Effector memory CD4-positive, alpha-beta T cell (primary cell): ENCODE results near the gene AKAP8L.

Experiments used
- DNase-seq, 3 donors: peaks; one replicate each; pipeline ENCODE4 v3.0.0-alpha.2; 2020
- H3K27ac ChIP-seq: 2 replicates; pipeline ENCODE4 v1.7.0; 2013; ENCODE audit warnings: mild to moderate bottlenecking, low read length, moderate library complexity; ENCODE audit not compliant: insufficient read depth, poor library complexity, severe bottlenecking
- H3K27me3 ChIP-seq: replicated peaks from 2 replicates; pipeline ENCODE4 v1.7.0; 2013; ENCODE audit warnings: mild to moderate bottlenecking, low read length; ENCODE audit not compliant: insufficient read depth, control insufficient read depth, poor library complexity, severe bottlenecking
- H3K36me3 ChIP-seq: 2 replicates; pipeline ENCODE4 v1.7.0; 2013; ENCODE audit warnings: mild to moderate bottlenecking, low read length, moderate library complexity; ENCODE audit not compliant: control insufficient read depth, insufficient read depth
- H3K4me1 ChIP-seq: 2 replicates; pipeline ENCODE4 v1.7.0; 2013; ENCODE audit warnings: low read length, mild to moderate bottlenecking; ENCODE audit not compliant: control insufficient read depth, insufficient read depth, poor library complexity, severe bottlenecking
- H3K4me3 ChIP-seq: 2 replicates; pipeline ENCODE4 v1.7.0; 2013; ENCODE audit warnings: low read length, low read depth, mild to moderate bottlenecking; ENCODE audit not compliant: insufficient read depth, poor library complexity, severe bottlenecking
- H3K9me3 ChIP-seq: 2 replicates; pipeline ENCODE4 v1.7.0; 2013; ENCODE audit warnings: mild to moderate bottlenecking, low read length, moderate library complexity; ENCODE audit not compliant: control insufficient read depth

Gene AKAP8L

GRCh38 chr19:15456441-15456840, 37.7 kb upstream of the AKAP8L start:
- H3K4me1 ChIP-seq: peaks cover 9% of the 10 kb centered on the region
- no peaks in the 10 kb centered on the region for H3K27me3 ChIP-seq
- no peaks in the 10 kb centered on the region for H3K9me3 ChIP-seq
- peaks cover 89% of the 10 kb centered on the region for H3K36me3 ChIP-seq
- no peak overlapping the region for H3K4me3 ChIP-seq
- no peak for DNase-seq
- no peak overlapping the region for H3K27ac ChIP-seq

DNA sequence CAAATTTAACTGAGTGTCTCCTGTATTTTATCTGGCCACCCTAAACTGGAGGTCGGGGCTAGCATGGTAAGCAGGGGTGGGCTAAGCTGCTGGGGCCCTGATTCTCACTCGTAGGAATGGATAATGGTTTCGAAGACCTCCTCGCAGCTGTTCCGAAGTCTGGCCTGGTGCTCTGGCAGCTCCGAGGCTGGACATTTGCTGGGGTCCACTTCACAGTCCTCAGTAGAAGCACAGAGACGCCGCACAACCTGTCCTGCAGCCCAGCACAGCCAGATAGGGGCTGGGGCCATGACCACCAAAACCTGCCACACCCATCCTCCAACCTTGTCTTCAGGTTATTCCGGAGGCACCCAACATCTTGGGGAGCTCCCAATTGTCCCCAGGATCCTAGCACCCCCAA, 37.2 kb upstream of the AKAP8L start:
- Histone ChIP-seq H3K36me3 (peaks cover 86% of the 10 kb centered on the region), H3K9me3 (no peaks in the 10 kb centered on the region), H3K4me1 (peaks cover 5% of the 10 kb centered on the region), H3K27ac (no peak overlapping the region), H3K4me3 (no peak overlapping the region), H3K27me3 (no peaks in the 10 kb centered on the region)
- DNase-seq: no peak

DNA sequence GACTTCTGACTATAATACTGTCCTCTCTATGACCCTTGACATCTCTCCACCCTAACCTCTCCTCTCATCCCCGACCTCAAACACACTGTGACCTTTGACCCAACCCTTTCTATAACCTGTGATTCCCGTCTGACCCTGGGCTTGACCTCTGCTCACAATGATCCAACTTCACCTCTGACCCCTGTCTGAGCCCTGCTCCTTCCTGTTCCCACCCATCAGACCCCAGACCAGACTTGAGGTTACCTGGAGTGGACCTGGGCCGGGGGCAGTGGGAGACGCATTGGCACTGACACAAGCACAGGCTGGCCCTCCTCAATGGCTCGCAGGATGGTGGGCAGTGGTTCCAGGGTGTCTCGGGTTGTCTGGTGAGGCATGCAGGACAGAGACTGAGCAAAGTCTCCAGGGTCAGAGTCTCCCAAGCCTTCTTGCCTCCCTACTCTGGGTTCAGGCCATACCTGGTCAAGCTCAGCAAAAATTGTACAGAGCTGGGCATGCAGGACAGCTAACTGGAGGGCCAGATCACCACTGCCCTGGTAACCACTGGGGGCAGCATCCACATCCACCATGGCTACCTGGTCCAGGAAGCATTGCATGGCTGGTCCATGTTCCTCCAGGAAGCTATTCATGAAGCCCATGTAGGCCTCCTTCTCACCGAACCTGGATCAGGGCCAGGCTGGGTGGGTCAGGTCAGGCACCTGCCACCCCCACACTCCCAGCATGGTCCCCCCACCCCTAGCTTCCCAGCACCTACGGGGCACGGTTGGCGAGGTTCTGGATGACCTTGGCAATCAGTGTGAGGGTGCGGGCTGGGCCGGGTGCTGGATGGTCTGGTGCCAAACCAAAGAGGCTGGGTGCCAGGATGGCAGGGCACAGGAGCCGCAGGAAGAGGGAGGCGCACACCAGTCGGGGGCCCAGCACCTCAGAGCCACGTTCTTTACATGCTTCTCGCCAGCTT, 35.4 kb upstream of the AKAP8L start:
- H3K9me3 ChIP-seq: no peaks in the 10 kb centered on the region
- H3K4me1 ChIP-seq: peaks cover 2% of the 10 kb centered on the region
- H3K27ac ChIP-seq: no peak overlapping the region
- H3K27me3 ChIP-seq: no peaks in the 10 kb centered on the region
- peaks cover 71% of the 10 kb centered on the region for H3K36me3 ChIP-seq
- no peak for DNase-seq
- H3K4me3 ChIP-seq: no peak overlapping the region

- Histone ChIP-seq H3K4me1 (peaks cover 6% of the 10 kb centered on the region), H3K27ac (no peak overlapping the region), H3K27me3 (no peaks in the 10 kb centered on the region)
These were observed 34.3 kb upstream of the AKAP8L start for GRCh38 chr19:15453091-15453578.

GRCh38 chr19:15452111-15453047, 33.6 kb upstream of the AKAP8L start:
- peaks cover 6% of the 10 kb centered on the region for H3K4me1 ChIP-seq
- no peaks in the 10 kb centered on the region for H3K9me3 ChIP-seq
- no peaks in the 10 kb centered on the region for H3K27me3 ChIP-seq
- H3K4me3 ChIP-seq: no peak overlapping the region
- peaks cover 57% of the 10 kb centered on the region for H3K36me3 ChIP-seq
- peak in 1 of 3 donors; percentile 16 for DNase-seq
- H3K27ac ChIP-seq: no peak overlapping the region

More at GRCh38 chr19:15453091-15453578, 34.3 kb upstream of the AKAP8L start:
- no peak for DNase-seq
- Histone ChIP-seq H3K4me3 (no peak overlapping the region), H3K9me3 (no peaks in the 10 kb centered on the region), H3K36me3 (peaks cover 62% of the 10 kb centered on the region)

DNA sequence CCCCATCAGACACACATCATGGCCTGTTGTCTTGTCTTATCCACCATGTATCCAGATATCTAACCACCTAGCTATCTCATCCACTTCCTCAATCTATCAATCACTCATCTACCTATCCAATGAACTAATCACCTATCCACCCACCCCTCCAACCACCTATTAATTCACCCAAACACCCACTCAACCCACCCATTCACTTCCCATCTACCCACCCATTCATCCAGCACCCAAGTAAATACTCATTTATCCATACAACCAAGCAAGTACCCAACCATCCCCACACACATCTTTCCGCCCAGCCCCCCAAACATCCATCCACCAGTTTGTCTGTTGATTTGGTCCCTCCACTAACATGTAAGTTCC, 31.7 kb upstream of the AKAP8L start:
- Histone ChIP-seq H3K4me3 (no peak overlapping the region), H3K36me3 (peaks cover 41% of the 10 kb centered on the region), H3K27me3 (no peaks in the 10 kb centered on the region), H3K9me3 (no peaks in the 10 kb centered on the region), H3K27ac (peak overlapping the region; percentile 53), H3K4me1 (peaks cover 6% of the 10 kb centered on the region)
- no peak for DNase-seq

DNA sequence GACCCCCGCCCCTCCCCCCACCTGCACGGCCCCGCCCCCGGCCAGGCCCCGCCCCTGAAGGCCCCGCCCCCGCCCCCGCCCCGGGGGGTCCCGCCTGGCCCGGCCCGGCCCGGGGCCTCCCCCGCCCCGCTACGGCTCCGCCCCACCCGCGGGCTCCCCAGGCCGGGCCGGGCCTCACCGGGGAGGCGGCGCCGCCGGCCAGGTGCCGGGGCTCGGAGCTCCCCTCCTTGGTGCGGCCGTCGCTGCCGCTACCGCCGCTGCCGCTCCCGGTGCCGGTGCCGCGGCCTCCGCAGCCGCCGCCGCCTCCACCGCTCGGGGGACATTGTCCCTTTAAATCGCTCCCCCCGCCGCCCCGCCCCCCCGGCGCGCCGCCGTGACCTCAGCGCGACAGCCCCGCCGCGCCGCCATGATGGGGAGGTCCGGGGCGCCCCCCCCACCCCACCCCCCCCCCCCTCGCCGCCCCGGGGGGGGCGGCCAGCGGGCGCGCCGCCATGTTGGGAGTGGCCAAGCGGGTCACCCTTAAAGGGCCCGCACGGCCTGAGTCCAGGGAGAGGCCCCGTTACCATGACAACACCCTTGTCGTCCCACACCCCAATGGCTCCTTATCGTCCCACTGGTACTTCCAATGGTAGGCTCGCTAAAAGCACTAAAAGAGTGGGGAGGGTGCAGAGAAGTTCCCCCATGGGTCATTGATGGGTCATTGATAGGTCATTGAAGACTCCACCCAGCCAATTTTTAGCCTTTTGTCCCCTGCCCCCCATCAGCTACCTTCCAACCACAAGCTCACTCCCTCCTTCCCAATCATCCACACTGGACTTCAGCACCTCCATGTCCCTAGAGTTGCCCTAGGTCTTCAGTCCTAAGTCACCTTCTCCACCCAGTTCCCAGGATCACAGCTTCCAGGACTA, 31.1 kb upstream of the AKAP8L start, which contains the start of gene WIZ:
WIZ (minus strand) TSS at position 337 of the 908 bp plus-strand sequence. CDS start 1,649 bp downstream, outside the sequence.
- no peaks in the 10 kb centered on the region for H3K27me3 ChIP-seq
- peak; percentile 67 to 73 (median 70) for DNase-seq
- no peaks in the 10 kb centered on the region for H3K9me3 ChIP-seq
- H3K27ac ChIP-seq: peak within 1 kb of the TSS; percentile 53
- H3K36me3 ChIP-seq: peaks cover 34% of the 10 kb centered on the region
- peak within 1 kb of the TSS; percentile 44 for H3K4me3 ChIP-seq
- peaks cover 6% of the 10 kb centered on the region for H3K4me1 ChIP-seq

- Histone ChIP-seq H3K4me3 (peak overlapping the region; percentile 44), H3K36me3 (peaks cover 25% of the 10 kb centered on the region), H3K4me1 (peaks cover 6% of the 10 kb centered on the region), H3K9me3 (no peaks in the 10 kb centered on the region), H3K27me3 (no peaks in the 10 kb centered on the region), H3K27ac (peak overlapping the region; percentile 46)
- no peak for DNase-seq
These were observed 30.2 kb upstream of the AKAP8L start for GRCh38 chr19:15448778-15449619.
